Mammary epithelial cell (primary cell): Measurements from ENCODE around the gene BDNF.

ENCODE experiments used
- EZH2 ChIP-seq: IDR thresholded peaks from 2 replicates; pipeline ENCODE4 v1.6.1; 2012; ENCODE audit warnings: low read length, inconsistent platforms, borderline replicate concordance
- TF ChIP-seq, protein P1 (sequence below), 2 donors: IDR thresholded peaks in 1 of 2; conservative IDR thresholded peaks in 1 of 2; 2 replicates each; pipeline ENCODE4 v1.5.1; 2011 to 2012; ENCODE audit warnings: inconsistent platforms in 2 of 2, low read length in 2 of 2, mild to moderate bottlenecking in 2 of 2, control low read depth in 1 of 2, low read depth in 1 of 2; ENCODE audit not compliant: insufficient read depth in 1 of 2; ENCODE audit errors: extremely low read depth in 1 of 2

GRCh38 chr11:27718863-27719545 lies 18.7 kb upstream of the BDNF start:
- TF ChIP-seq, protein P1, sequence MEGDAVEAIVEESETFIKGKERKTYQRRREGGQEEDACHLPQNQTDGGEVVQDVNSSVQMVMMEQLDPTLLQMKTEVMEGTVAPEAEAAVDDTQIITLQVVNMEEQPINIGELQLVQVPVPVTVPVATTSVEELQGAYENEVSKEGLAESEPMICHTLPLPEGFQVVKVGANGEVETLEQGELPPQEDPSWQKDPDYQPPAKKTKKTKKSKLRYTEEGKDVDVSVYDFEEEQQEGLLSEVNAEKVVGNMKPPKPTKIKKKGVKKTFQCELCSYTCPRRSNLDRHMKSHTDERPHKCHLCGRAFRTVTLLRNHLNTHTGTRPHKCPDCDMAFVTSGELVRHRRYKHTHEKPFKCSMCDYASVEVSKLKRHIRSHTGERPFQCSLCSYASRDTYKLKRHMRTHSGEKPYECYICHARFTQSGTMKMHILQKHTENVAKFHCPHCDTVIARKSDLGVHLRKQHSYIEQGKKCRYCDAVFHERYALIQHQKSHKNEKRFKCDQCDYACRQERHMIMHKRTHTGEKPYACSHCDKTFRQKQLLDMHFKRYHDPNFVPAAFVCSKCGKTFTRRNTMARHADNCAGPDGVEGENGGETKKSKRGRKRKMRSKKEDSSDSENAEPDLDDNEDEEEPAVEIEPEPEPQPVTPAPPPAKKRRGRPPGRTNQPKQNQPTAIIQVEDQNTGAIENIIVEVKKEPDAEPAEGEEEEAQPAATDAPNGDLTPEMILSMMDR (conservative IDR thresholded peaks at IDR 0.05 in 1 of 2, IDR thresholded peaks at IDR 0.05 in 1 of 2; ENCODE audit: extremely low read depth in 1 of 2, insufficient read depth in 1 of 2, low read depth in 1 of 2, low read length in 2 of 2) = no peak
- TF ChIP-seq EZH2 = no peak
